ENCODE data around the gene STAU1.

GRCh38 chr20:49237531-49237930 is 49.4 kb upstream of the STAU1 start:
- TF ChIP-seq TEAD4 (IDR thresholded peaks at IDR 0.05; ENCODE audit: borderline replicate concordance, insufficient read depth) = no peak
- no peak for TF ChIP-seq TAF1 (IDR thresholded peaks at IDR 0.05; ENCODE audit: borderline replicate concordance, low read depth, low read length)
- TF ChIP-seq, protein P1, sequence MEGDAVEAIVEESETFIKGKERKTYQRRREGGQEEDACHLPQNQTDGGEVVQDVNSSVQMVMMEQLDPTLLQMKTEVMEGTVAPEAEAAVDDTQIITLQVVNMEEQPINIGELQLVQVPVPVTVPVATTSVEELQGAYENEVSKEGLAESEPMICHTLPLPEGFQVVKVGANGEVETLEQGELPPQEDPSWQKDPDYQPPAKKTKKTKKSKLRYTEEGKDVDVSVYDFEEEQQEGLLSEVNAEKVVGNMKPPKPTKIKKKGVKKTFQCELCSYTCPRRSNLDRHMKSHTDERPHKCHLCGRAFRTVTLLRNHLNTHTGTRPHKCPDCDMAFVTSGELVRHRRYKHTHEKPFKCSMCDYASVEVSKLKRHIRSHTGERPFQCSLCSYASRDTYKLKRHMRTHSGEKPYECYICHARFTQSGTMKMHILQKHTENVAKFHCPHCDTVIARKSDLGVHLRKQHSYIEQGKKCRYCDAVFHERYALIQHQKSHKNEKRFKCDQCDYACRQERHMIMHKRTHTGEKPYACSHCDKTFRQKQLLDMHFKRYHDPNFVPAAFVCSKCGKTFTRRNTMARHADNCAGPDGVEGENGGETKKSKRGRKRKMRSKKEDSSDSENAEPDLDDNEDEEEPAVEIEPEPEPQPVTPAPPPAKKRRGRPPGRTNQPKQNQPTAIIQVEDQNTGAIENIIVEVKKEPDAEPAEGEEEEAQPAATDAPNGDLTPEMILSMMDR (IDR thresholded peaks at IDR 0.05) = no peak
- TF ChIP-seq RAD21 (IDR thresholded peaks at IDR 0.05; ENCODE audit: low read length) = no peak
- TF ChIP-seq NFIC (IDR thresholded peaks at IDR 0.05; ENCODE audit: borderline replicate concordance) = no peak
- TF ChIP-seq ZBTB33 (IDR thresholded peaks at IDR 0.05; ENCODE audit: borderline replicate concordance, low read depth) = no peak
- TF ChIP-seq, protein P2, sequence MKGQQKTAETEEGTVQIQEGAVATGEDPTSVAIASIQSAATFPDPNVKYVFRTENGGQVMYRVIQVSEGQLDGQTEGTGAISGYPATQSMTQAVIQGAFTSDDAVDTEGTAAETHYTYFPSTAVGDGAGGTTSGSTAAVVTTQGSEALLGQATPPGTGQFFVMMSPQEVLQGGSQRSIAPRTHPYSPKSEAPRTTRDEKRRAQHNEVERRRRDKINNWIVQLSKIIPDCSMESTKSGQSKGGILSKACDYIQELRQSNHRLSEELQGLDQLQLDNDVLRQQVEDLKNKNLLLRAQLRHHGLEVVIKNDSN (IDR thresholded peaks at IDR 0.05; ENCODE audit: borderline replicate concordance, low read depth) = no peak
- TF ChIP-seq GABPA (IDR thresholded peaks at IDR 0.05; ENCODE audit: low read depth) = no peak
- TF ChIP-seq, protein P3, sequence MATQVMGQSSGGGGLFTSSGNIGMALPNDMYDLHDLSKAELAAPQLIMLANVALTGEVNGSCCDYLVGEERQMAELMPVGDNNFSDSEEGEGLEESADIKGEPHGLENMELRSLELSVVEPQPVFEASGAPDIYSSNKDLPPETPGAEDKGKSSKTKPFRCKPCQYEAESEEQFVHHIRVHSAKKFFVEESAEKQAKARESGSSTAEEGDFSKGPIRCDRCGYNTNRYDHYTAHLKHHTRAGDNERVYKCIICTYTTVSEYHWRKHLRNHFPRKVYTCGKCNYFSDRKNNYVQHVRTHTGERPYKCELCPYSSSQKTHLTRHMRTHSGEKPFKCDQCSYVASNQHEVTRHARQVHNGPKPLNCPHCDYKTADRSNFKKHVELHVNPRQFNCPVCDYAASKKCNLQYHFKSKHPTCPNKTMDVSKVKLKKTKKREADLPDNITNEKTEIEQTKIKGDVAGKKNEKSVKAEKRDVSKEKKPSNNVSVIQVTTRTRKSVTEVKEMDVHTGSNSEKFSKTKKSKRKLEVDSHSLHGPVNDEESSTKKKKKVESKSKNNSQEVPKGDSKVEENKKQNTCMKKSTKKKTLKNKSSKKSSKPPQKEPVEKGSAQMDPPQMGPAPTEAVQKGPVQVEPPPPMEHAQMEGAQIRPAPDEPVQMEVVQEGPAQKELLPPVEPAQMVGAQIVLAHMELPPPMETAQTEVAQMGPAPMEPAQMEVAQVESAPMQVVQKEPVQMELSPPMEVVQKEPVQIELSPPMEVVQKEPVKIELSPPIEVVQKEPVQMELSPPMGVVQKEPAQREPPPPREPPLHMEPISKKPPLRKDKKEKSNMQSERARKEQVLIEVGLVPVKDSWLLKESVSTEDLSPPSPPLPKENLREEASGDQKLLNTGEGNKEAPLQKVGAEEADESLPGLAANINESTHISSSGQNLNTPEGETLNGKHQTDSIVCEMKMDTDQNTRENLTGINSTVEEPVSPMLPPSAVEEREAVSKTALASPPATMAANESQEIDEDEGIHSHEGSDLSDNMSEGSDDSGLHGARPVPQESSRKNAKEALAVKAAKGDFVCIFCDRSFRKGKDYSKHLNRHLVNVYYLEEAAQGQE (IDR thresholded peaks at IDR 0.05; ENCODE audit: low read depth, low read length) = no peak
